Bronchial epithelial cell (primary cell): Measurements from ENCODE around the gene ASPN. TPM values are rescaled to one million over a fixed set of nuclear protein-coding genes. Genes with fewer than 3 reads are reported as not detected.

Experiments
- DNase-seq: peaks from one replicate; pipeline ENCODE4 v3.0.0-alpha.2; 2010; ENCODE audit warnings: low read depth
- FAIRE-seq: peaks from 2 replicates; lab custom pipeline; 2011; peaks lifted over from hg19 to GRCh38; lab: Jason Lieb, UNC
- H3K27me3 ChIP-seq: 2 replicates; pipeline ENCODE4 v1.5.1; 2011; ENCODE audit warnings: low read length; ENCODE audit not compliant: control insufficient read depth, insufficient read depth
- H3K36me3 ChIP-seq: 2 replicates; pipeline ENCODE4 v1.5.1; 2011; ENCODE audit warnings: low read length; ENCODE audit not compliant: control insufficient read depth, insufficient read depth
- H3K4me3 ChIP-seq: 2 replicates; pipeline ENCODE4 v1.5.1; 2011; ENCODE audit warnings: mild to moderate bottlenecking, low read depth, low read length, control low read depth
- total RNA-seq: library from RNA; depleted of rRNA; stranded (reverse); fragments of >200 nt; gene quantifications from 2 replicates; pipeline ENCODE4 v1.2.1, GENCODE V29; 2014
- TF ChIP-seq, protein P1 (sequence below): IDR thresholded peaks from 2 replicates; pipeline ENCODE4 v1.5.1; 2011; ENCODE audit warnings: mild to moderate bottlenecking, moderate library complexity, low read length, control low read depth, inconsistent platforms; ENCODE audit not compliant: insufficient read depth, severe bottlenecking

ASPN gene
- total RNA-seq, 1 donor from 2014 or later, result not detected

GRCh38 chr9:92407818-92408217 is 74.5 kb downstream of the ASPN start:
- DNase-seq, result no peak
- FAIRE-seq, result no peak
- Histone ChIP-seq H3K4me3 (no peak overlapping the region), H3K36me3 (no peaks in the 10 kb centered on the region), H3K27me3 (no peaks in the 10 kb centered on the region)
- TF ChIP-seq, protein P1, sequence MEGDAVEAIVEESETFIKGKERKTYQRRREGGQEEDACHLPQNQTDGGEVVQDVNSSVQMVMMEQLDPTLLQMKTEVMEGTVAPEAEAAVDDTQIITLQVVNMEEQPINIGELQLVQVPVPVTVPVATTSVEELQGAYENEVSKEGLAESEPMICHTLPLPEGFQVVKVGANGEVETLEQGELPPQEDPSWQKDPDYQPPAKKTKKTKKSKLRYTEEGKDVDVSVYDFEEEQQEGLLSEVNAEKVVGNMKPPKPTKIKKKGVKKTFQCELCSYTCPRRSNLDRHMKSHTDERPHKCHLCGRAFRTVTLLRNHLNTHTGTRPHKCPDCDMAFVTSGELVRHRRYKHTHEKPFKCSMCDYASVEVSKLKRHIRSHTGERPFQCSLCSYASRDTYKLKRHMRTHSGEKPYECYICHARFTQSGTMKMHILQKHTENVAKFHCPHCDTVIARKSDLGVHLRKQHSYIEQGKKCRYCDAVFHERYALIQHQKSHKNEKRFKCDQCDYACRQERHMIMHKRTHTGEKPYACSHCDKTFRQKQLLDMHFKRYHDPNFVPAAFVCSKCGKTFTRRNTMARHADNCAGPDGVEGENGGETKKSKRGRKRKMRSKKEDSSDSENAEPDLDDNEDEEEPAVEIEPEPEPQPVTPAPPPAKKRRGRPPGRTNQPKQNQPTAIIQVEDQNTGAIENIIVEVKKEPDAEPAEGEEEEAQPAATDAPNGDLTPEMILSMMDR, result no peak

DNA sequence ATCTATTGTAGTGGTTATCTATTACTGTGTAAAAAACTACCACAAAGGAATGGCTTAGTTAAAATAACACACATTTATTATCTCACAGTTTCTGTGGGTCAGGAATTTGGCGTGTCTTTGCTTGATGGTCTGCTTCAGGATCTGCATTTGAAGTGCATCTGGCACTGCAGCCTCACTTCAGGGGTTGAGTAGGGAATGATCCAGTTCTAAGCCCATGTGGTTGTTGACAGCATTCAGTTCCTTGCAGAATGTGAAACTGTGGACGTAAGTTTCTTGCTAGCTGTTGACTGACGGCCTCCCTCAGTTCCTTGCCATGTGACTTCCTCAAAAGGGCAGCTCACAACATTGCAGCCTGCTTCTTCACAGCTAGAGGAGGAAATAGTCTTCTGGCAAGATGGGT is 75.8 kb downstream of the ASPN start:
- no peak for FAIRE-seq

More for the DNA sequence above, 75.8 kb downstream of the ASPN start:
- Histone ChIP-seq H3K4me3 (no peak overlapping the region), H3K27me3 (no peaks in the 10 kb centered on the region), H3K36me3 (no peaks in the 10 kb centered on the region)
- TF ChIP-seq, protein P1, result no peak
- DNase-seq, result no peak

Other genes starting within 250 kb of the ASPN start
- 379 and 631 TPM in 2 replicates for gene IARS1, start 188.8 kb downstream of the ASPN start, total RNA-seq
- 15.7 and 19.7 TPM in 2 replicates for gene NOL8, start 157.2 kb downstream of the ASPN start, total RNA-seq
- gene CENPP, start 156.6 kb downstream of the ASPN start, total RNA-seq, result 0.38 and 1.3 TPM in 2 replicates
- not detected in 2 replicates for gene OGN, start 77.9 kb downstream of the ASPN start, total RNA-seq
- gene OMD, start 58.0 kb downstream of the ASPN start, total RNA-seq, result not detected in 2 replicates
- gene ECM2, start 53.5 kb upstream of the ASPN start, total RNA-seq, result 0.26 and 0.90 TPM in 2 replicates
- gene IPPK, start 187.6 kb upstream of the ASPN start, total RNA-seq, result 27.6 and 38.8 TPM in 2 replicates